Suppressor macrophage treated with lipopolysaccharide for 4 hours (primary cell): ENCODE measurements around the gene SCML1.
"Not testable (repeated sequence)": the region's sequence is repeated elsewhere in the genome, so short reads cannot be mapped to it uniquely, and the experiment has no call there.

Experiments used
- DNase-seq: peaks from one replicate; pipeline ENCODE4 v3.0.0-alpha.2; 2020

SCML1 gene

GRCh38 chrX:17740137-17741122 is 3.1 kb downstream of the SCML1 start:
- no peak for DNase-seq

GRCh38 chrX:17741123-17741511 is 3.8 kb downstream of the SCML1 start:
- no peak for DNase-seq

- DNase-seq: peak; percentile 14
These were observed 6.6 kb downstream of the SCML1 start for GRCh38 chrX:17743913-17744312.

GRCh38 chrX:17744896-17745523 is 7.7 kb downstream of the SCML1 start:
- no peak for DNase-seq

GRCh38 chrX:17747692-17748091 is 10.4 kb downstream of the SCML1 start:
- DNase-seq: no peak

GRCh38 chrX:17748684-17749083 is 11.4 kb downstream of the SCML1 start:
- no peak for DNase-seq

GRCh38 chrX:17750436-17750835 is 13.1 kb downstream of the SCML1 start:
- DNase-seq: no peak

GRCh38 chrX:17758382-17758781 is 21.1 kb downstream of the SCML1 start:
- DNase-seq: no peak

- DNase-seq: no peak
These were observed 22.7 kb downstream of the SCML1 start for GRCh38 chrX:17759990-17760389.

GRCh38 chrX:17767734-17768133 is 30.4 kb downstream of the SCML1 start:
- no peak for DNase-seq

- no peak for DNase-seq
These were observed 31.7 kb downstream of the SCML1 start for GRCh38 chrX:17768997-17769396.

- DNase-seq: no peak
These were observed 32.5 kb downstream of the SCML1 start for GRCh38 chrX:17769701-17770269.

GRCh38 chrX:17773221-17773876 is 36.1 kb downstream of the SCML1 start:
- no peak for DNase-seq

GRCh38 chrX:17774053-17774452 is 36.8 kb downstream of the SCML1 start:
- DNase-seq: no peak

GRCh38 chrX:17778997-17779396 is 41.7 kb downstream of the SCML1 start:
- no peak for DNase-seq

- no peak for DNase-seq
These were observed 42.1 kb downstream of the SCML1 start for GRCh38 chrX:17779434-17779833.

GRCh38 chrX:17786554-17787347 is 49.5 kb downstream of the SCML1 start:
- DNase-seq: not testable (repeated sequence)

- DNase-seq: no peak
These were observed 50.3 kb downstream of the SCML1 start for GRCh38 chrX:17787557-17787956.

GRCh38 chrX:17788439-17788838 is 51.1 kb downstream of the SCML1 start:
- DNase-seq: peak; percentile 30

- DNase-seq: no peak
These were observed 51.8 kb downstream of the SCML1 start for GRCh38 chrX:17788956-17789562.

GRCh38 chrX:17792826-17793225 is 55.5 kb downstream of the SCML1 start:
- DNase-seq: no peak

GRCh38 chrX:17798921-17799320 is 61.6 kb downstream of the SCML1 start:
- DNase-seq: no peak
